Measurements from ENCODE around the gene ZNF473.
A peak's percentile ranks its signal among the peaks of the same experiment; 100 is the strongest.

ZNF473 gene

DNA sequence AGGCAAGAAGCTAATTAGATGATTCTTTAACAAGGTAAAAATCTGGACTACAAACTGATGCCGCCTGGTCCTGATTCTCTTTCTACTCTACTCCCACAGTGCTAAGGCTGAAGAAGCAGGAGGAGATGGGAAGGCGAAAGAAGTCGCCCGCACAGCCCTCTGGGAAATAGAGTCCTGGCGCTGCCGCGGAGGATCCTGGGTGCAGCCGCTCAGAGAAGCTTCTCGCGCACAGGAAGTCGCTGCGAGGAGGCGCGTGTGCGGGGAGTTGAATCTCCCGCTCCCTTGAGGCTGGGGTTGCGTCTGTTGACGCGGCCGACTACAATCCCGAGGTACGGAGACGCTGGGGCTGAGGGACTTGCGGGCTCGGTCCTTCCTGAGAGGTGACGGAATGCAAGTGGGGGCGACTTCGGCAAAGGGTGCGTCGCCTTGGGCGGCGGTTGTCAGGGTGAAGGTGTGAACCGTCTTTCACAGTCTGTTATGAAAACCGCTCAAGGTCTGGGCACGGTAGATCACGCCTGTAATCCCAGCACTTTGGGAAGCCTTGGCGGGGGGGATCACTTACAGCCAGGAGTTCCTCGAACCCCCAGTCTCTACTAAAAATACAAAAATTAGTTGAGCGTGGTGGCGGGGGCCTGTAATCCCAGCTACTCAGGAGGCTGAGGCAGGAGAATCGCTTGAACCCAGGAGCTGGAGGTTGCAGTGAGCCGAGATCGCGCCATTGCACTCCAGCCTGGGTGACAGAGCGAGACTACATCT, at the start of gene ZNF473:
ZNF473 (plus strand) TSS at position 212 of the 756 bp plus-strand sequence. CDS start 5,078 bp downstream, outside the sequence.
- peak; percentile 99 for DNase-seq

DNA sequence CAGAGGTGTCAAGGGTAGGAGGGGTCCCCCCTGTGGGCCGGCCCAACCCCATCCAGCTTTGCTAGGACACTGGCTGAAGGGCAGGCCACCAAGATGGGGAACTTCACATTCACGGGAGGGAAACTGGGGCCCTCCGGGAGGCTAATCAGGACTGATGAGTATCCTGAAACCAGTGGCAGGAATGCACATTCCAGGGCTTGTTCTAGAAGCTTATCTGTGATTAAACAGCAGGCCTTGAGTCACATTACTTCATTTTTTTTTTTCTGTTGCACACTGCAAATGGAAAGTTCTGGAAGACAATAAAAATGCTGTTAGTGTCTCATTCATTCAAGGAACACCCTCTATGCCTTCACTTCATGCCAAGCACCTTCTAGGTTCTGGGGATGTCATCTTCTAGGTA, 49.3 kb upstream of the ZNF473 start:
- no peak for DNase-seq

DNA sequence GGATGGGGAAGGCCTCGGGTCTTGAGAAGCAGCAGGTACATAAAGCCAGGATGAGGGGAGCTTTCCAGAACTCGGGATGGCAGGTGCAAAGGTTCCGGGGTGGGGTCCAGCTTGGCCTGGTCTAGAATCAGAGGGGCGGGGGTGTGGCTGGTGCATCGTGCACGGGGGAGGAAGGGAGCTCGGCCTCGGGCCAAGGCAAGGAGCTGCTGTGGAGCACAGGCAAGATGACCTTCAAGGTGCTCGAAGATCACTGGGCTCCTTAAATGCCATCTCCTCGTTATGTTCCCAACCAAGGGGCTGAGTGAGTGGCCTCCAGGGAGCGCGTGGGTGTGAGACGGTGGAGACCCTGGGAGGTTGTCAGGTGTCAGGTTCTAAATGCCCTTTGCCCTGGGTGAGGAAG, 48.7 kb upstream of the ZNF473 start:
- DNase-seq, result no peak

- DNase-seq, result no peak
Measured at GRCh38 chr19:49977881-49978280, 47.9 kb upstream of the ZNF473 start.

DNA sequence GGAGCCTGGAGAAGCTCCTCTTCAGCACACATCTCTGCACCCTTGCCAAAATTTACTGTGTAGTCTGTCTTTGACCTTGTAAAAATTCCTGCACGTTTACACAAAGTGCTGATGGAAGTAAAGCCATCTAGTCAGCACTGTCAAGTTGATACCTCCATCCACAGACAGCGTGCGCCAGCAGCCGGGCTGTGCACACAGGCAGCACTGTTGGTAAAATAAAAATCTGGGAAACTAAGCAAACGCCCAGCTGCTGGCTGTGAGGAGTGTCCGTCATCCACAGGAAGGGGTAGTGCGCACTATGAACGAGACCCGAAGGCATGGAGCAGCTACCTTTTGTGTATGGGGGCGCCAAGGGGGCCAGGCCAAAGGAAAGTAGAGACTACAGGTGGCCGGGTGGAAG, 47.5 kb upstream of the ZNF473 start:
- no peak for DNase-seq

DNA sequence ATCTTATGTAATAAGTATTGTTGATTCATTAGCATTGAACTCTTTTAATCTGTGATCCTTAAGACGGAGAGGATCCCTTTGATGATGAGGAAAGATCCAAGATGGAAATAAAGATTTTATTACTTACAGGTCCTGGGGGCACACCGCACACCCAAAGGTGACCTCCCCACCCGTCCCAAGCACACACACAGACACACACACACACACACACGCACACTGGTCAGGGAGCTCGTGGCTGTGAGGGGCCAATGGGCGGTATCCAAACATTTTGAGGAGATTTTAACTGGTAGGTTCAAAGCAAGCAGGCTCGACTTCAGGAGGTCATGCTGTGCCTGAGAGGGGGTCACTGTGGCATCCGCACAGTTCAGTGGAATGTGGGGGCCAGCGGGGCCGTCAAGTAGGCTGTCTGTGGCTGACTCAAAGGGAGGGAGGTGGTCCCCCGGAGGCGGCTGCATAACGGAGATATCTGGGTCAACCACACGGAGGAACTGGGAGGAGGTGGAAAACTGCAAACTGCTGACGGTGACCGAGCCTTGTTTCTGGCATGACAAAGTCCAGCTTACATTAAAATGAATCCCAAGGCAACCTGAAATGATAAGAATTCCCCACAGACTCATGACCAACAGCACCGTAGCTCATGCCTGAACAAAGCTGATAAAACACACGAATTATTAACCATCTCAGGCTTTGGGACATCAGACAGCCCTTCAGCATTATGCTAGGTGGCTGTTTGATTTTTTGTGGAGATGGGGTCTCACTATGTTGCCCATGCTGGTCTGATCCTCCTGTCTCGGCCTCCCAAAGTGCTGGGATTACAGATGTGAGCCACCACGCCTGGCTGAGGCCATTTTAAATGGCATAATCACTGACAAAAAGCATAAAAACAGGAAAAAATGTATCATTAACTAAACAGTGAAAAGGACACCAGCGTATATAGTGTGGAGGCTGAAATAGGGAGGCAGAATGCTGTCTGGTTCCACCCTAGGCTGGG, 43.9 kb upstream of the ZNF473 start:
- DNase-seq, result no peak

GRCh38 chr19:49983645-49984229, 42.1 kb upstream of the ZNF473 start:
- DNase-seq, result peak; percentile 79

DNA sequence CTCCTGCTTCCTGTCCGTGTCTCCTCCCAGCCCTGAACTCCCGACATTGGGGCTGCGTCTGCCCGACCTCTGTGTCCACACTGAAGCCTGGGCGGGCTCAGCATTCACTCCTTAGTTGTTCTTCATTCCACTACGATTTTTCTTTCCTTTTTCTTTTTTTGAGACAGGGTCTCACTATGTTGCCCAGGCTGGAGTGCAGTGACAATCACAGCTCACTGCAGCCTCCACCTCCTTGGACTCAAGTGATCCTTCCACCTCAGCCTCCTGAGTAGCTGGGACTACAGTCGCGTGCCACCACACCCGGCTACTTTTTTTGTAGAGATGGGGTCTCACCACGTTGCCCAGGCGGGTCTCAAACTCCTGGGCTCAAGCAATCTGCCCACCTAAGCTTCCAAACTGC, 41.3 kb upstream of the ZNF473 start:
- no peak for DNase-seq

DNA sequence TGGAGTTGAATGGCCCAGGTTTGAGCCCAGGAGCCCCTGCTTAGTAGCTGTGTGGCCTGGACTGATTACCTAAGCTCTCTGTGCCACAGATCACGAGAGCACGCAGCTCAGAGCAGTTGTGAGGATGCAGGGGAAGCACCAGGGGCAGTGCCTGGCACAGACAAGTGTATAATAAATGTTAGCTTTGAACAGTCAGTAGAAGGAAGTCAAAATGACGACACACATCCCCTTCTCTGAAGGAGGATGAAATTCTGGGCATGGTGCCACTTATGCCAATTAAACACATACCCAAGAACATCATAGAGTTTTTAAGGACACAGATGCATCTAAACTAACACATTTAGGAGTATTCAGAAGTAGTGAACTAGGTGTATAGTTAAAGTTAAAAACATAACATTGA, 39.9 kb upstream of the ZNF473 start:
- DNase-seq, result no peak

DNA sequence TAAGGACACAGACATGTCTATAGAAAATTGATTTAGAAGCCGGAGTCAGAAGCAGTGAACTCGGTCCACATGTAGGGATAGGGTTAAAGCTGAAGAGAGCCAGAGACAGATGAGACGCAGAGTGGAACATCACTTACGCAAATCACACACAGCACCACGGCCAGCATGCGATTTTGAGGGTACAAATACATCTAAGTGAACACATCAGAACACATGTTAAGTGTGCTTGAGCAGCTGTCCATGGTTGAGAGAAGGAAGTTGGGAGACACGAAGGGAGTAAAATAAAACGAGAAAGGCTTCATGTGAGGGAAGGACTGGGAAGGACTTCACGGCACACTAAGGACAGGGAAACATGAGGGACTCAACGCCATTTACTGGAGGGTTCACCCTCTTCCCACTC, 39.5 kb upstream of the ZNF473 start:
- DNase-seq, result no peak

- no peak for DNase-seq
Measured at GRCh38 chr19:49987159-49987698, 38.6 kb upstream of the ZNF473 start.

GRCh38 chr19:49988007-49988406, 37.8 kb upstream of the ZNF473 start:
- DNase-seq, result no peak

GRCh38 chr19:49988433-49988832, 37.4 kb upstream of the ZNF473 start:
- no peak for DNase-seq

DNA sequence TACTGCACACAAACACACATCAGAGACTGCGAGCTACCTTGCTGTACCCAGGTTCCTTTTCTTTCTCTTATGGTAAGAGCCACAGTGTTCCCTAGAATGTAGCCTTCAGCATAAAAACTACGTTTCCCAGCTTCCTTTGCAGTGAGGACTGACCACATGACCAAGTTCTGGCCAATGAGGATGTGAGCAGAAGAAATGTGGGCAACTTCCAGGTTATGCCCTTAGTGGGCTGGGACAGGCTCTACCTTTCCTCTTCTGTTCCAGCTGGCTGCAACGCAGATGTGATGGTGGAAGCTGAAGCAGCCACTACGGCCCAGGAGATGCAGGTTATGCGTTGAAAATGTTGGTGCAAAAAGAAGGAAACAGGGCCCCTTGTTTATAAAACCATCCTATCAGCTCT, 28.1 kb upstream of the ZNF473 start:
- peak; percentile 76 for DNase-seq

GRCh38 chr19:49999371-50000010, 26.3 kb upstream of the ZNF473 start:
- no peak for DNase-seq

DNA sequence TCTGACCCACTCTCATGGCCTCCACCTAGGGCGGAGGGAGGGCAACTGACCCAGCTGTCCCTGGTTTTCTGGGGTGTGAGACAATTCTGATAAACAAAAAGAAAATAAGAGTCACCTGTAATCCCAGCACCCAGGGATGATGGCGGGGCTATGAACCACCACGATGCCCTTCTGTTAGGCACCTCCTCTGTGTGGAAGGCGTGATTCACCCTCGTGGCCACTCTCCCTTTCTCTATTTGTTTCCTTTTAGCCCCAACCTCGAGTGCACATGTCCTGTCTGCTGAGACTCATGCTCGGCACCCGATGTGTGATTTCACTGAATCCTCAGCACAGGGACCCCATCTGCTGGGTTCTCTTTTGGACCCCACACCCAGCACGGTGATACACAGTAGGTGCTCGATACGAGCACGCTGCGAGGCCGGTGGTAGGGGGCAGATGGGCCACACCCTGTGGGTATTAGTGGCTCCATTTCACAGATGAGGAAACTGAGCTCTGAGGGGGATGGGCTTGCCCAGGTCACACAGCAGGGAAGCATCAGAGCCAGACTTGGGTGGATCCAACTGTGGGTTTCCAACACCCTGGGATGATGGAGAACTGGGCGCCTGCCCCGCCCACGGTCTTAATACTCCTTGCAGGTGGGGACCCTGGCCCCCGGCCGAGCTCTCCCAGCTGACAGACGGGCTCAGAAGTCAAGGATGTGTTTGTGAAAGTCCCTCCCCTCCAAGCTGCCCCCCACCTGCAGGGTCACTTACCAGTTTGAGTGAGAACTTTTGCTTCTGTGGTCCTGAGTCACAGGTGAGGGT, 25.6 kb upstream of the ZNF473 start:
- DNase-seq, result no peak

- no peak for DNase-seq
Measured at GRCh38 chr19:50000841-50001557, 24.8 kb upstream of the ZNF473 start.

DNA sequence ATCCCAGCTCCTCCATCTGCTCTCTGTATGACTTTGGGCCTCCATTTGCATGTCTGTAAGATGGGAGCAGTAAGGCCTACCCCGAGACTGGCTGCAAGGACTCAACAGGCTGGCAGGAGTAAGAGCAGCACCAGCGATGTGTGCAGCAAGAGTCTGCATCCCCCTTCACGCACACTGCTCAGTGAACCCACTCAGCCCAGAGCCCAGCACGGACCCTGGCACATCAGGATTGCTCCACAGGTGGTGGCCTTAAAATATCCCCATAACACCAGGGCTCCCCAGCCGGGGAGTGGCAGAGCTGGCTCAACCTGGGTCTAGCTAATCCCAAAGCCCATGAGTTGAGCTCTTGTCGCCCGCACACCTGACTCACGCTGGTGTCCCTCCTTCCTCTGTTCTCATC, 24.0 kb upstream of the ZNF473 start:
- DNase-seq, result no peak

DNA sequence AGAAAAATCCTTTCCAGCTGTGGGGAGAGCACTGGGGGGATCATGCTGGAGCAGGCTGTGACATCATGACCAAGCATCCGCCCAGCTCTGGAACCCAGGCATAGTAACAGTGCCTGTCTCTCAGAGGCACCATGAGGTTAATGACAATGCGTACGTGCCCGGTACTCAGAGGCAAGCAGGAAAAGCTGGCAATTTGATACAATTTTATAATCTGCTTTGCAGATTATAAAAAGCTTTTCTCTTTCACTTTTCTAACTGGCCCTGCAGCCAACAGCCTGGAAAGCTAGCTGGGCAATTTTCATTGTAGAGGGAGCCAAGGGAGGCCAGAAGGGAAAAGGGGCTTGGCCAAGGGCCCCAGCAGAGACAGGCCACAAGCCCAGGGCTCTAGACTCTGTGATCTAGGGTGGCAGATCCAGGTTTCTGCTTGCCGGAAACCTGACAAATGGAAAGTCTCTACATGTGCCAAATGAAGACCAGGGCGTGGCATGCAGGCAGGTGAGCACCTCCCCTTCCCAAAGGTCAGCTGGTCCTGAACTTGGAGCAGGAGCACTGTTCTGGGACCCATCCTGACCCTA, 23.3 kb upstream of the ZNF473 start:
- no peak for DNase-seq

- DNase-seq, result no peak
Measured at GRCh38 chr19:50003254-50003788, 22.5 kb upstream of the ZNF473 start.

Measured in NCI-H82 (cell line).